AG04449 (cell line): ENCODE measurements around the gene SMARCA5.

Experiments
- CTCF ChIA-PET: fragments of 350-600 bp; formaldehyde crosslinking; extraction: SDS; loops from one replicate; lab custom pipeline; 2021; ENCODE audit warnings: antibody characterized with exemption; lab: Yijun Ruan, JAX
- POLR2A ChIA-PET: fragments of 400-600, 350-600 bp; formaldehyde crosslinking; extraction: SDS; loops from one replicate; lab custom pipeline; 2020; ENCODE audit warnings: antibody characterized with exemption, inconsistent platforms; lab: Yijun Ruan, JAX
- DNase-seq: peaks from one replicate; pipeline ENCODE4 v3.0.0-alpha.2; 2010; ENCODE audit warnings: low read depth, low spot score
- H3K4me3 ChIP-seq: 2 replicates; pipeline ENCODE4 v1.5.1; 2011; ENCODE audit warnings: low read depth, mild to moderate bottlenecking, control low read depth, low read length
- CTCF ChIP-seq: IDR thresholded peaks from one replicate; pipeline ENCODE4 v1.5.1; 2011; ENCODE audit warnings: mild to moderate bottlenecking, moderate library complexity, low read length, control low read depth, inconsistent platforms; ENCODE audit not compliant: insufficient read depth; ENCODE audit errors: missing control alignments

The SMARCA5 gene, protein sequence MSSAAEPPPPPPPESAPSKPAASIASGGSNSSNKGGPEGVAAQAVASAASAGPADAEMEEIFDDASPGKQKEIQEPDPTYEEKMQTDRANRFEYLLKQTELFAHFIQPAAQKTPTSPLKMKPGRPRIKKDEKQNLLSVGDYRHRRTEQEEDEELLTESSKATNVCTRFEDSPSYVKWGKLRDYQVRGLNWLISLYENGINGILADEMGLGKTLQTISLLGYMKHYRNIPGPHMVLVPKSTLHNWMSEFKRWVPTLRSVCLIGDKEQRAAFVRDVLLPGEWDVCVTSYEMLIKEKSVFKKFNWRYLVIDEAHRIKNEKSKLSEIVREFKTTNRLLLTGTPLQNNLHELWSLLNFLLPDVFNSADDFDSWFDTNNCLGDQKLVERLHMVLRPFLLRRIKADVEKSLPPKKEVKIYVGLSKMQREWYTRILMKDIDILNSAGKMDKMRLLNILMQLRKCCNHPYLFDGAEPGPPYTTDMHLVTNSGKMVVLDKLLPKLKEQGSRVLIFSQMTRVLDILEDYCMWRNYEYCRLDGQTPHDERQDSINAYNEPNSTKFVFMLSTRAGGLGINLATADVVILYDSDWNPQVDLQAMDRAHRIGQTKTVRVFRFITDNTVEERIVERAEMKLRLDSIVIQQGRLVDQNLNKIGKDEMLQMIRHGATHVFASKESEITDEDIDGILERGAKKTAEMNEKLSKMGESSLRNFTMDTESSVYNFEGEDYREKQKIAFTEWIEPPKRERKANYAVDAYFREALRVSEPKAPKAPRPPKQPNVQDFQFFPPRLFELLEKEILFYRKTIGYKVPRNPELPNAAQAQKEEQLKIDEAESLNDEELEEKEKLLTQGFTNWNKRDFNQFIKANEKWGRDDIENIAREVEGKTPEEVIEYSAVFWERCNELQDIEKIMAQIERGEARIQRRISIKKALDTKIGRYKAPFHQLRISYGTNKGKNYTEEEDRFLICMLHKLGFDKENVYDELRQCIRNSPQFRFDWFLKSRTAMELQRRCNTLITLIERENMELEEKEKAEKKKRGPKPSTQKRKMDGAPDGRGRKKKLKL

GRCh38 chr4:143513314-143514168 is at the start of gene SMARCA5:
SMARCA5 (plus strand) TSS chr4:143513702; CDS start chr4:143513925, 223 bp downstream.
- TF ChIP-seq CTCF: no peak
- POLR2A ChIA-PET: interaction anchor here (0.6 to 1.1 kb wide), 5 partner anchors 11 to 1200 kb away, joined by 3 read pairs; no protein-coding TSS in a partner anchor
- DNase-seq: peak; percentile 79
- H3K4me3 ChIP-seq: peak within 1 kb of the TSS; percentile 91
- CTCF ChIA-PET: interaction anchor here (1.6 kb wide), 1 partner anchor 18 kb away, joined by 7 read pairs; no protein-coding TSS in a partner anchor

GRCh38 chr4:143473334-143474126 is 40.0 kb upstream of the SMARCA5 start:
- TF ChIP-seq CTCF: no peak
- CTCF ChIA-PET: interaction anchor here (2.2 kb wide), 1 partner anchor 270 kb away, joined by 11 read pairs; no protein-coding TSS in a partner anchor
- DNase-seq: no peak
- no peak overlapping the region for H3K4me3 ChIP-seq
- POLR2A ChIA-PET: no interaction called here

DNA sequence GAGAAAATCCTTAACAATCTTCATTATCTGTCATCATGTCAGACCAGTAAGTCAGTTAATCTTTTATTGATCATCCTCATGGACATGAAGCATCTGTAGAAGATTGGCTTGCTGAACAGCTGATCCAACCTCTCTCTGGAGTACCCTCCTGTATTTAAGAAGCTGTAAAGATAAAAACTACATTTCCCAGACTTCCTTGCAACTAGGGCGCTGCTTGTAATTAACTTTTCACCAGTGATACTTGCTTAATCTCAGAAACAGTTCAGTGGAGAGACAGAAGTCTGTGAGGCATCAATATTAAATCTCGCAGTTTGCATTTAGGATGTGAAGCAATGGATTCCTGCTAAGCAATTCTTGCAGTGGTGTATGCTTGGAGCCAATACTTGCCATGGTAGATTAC is 36.0 kb upstream of the SMARCA5 start:
- DNase-seq: no peak
- ChIA-PET POLR2A (no interaction called here), CTCF (interaction anchor here (1.0 to 1.6 kb wide), 4 partner anchors 11 to 274 kb away, joined by 3 to 5 read pairs (median 4); no protein-coding TSS in a partner anchor)
- H3K4me3 ChIP-seq: no peak overlapping the region
- TF ChIP-seq CTCF: no peak

GRCh38 chr4:143481361-143481760 is 32.1 kb upstream of the SMARCA5 start:
- no peak overlapping the region for H3K4me3 ChIP-seq
- POLR2A ChIA-PET: no interaction called here
- DNase-seq: no peak
- no peak for TF ChIP-seq CTCF
- CTCF ChIA-PET: interaction anchor here (1.3 to 1.4 kb wide), 3 partner anchors 105 to 281 kb away, joined by 3 to 4 read pairs (median 3); no protein-coding TSS in a partner anchor

GRCh38 chr4:143482840-143483239 is 30.7 kb upstream of the SMARCA5 start:
- TF ChIP-seq CTCF: peak; percentile 47
- CTCF ChIA-PET: interaction anchor here (0.6 to 4.3 kb wide), 4 partner anchors 8 to 279 kb away, joined by 3 to 58 read pairs (median 4); no protein-coding TSS in a partner anchor
- H3K4me3 ChIP-seq: no peak overlapping the region
- POLR2A ChIA-PET: interaction anchor here (0.7 kb wide), 1 partner anchor 85 kb away, joined by 3 read pairs; no protein-coding TSS in a partner anchor
- DNase-seq: peak; percentile 14
